Fibroblast of lung (primary cell): ENCODE results near the gene SPATA21. TPM values are rescaled to one million over a fixed set of nuclear protein-coding genes. Genes with fewer than 3 reads are reported as not detected.
"Not testable (repeated sequence)": the region's sequence is repeated elsewhere in the genome, so short reads cannot be mapped to it uniquely, and the experiment has no call there.

Source experiments
- DNase-seq, 2 donors: peaks; one replicate each; pipeline versions ENCODE4 v3.0.0 to v3.0.0-alpha.2; 2010; ENCODE audit warnings: low read depth in 2 of 2
- H2AFZ ChIP-seq: 2 replicates; pipeline ENCODE4 v1.5.1; 2012; ENCODE audit warnings: low read length, control low read depth, inconsistent platforms
- H3K27ac ChIP-seq: 2 replicates; pipeline ENCODE4 v1.5.1; 2011; ENCODE audit warnings: low read length, control low read depth; ENCODE audit not compliant: insufficient read depth
- H3K27me3 ChIP-seq: 2 replicates; pipeline ENCODE4 v1.5.1; 2011; ENCODE audit warnings: mild to moderate bottlenecking, low read length; ENCODE audit not compliant: control insufficient read depth, insufficient read depth
- H3K36me3 ChIP-seq: 2 replicates; pipeline ENCODE4 v1.5.1; 2011; ENCODE audit warnings: low read length; ENCODE audit not compliant: control insufficient read depth, insufficient read depth
- H3K4me1 ChIP-seq: 2 replicates; pipeline ENCODE4 v1.5.1; 2011; ENCODE audit warnings: low read length; ENCODE audit not compliant: control insufficient read depth, insufficient read depth; ENCODE audit errors: extremely low read depth
- H3K4me2 ChIP-seq: 2 replicates; pipeline ENCODE4 v1.5.1; 2011; ENCODE audit warnings: low read length, control low read depth; ENCODE audit not compliant: insufficient read depth; ENCODE audit errors: extremely low read depth
- H3K4me3 ChIP-seq, 4 experiments: fragments of 200-600 bp in 1 of 4; sonication (generic) in 1 of 4; replicated peaks in 1 of 4; 2 replicates each; pipeline ENCODE4 v1.5.1; 2011 to 2016; ENCODE audit warnings: low read length in 4 of 4, low read depth in 3 of 4, mild to moderate bottlenecking in 3 of 4, control low read depth in 2 of 4, inconsistent platforms in 1 of 4, mixed read lengths in 1 of 4; ENCODE audit not compliant: insufficient read depth in 1 of 4; ENCODE audit errors: control extremely low read depth in 1 of 4
- H3K79me2 ChIP-seq: 2 replicates; pipeline ENCODE4 v1.5.1; 2012; ENCODE audit warnings: mild to moderate bottlenecking, low read length, inconsistent platforms; ENCODE audit not compliant: control insufficient read depth, insufficient read depth
- H3K9ac ChIP-seq: 2 replicates; pipeline ENCODE4 v1.5.1; 2011; ENCODE audit warnings: mild to moderate bottlenecking, low read length, control low read depth; ENCODE audit not compliant: insufficient read depth
- H3K9me3 ChIP-seq: 2 replicates; pipeline ENCODE4 v1.5.1; 2012; ENCODE audit warnings: low read depth, low read length; ENCODE audit not compliant: control insufficient read depth, insufficient read depth
- H4K20me1 ChIP-seq: 2 replicates; pipeline ENCODE4 v1.5.1; 2011; ENCODE audit warnings: low read length; ENCODE audit not compliant: control insufficient read depth, insufficient read depth; ENCODE audit errors: extremely low read depth
- EZH2 ChIP-seq: IDR thresholded peaks from 2 replicates; pipeline ENCODE4 v1.5.1; 2012; ENCODE audit warnings: low read length, control low read depth, mild to moderate bottlenecking; ENCODE audit errors: missing control alignments
- polyA plus RNA-seq, 2 donors: library from polyadenylated mRNA; depleted of rRNA in 1 of 2; stranded (reverse) in 1 of 2; unstranded in 1 of 2; fragments of >200 nt; gene quantifications; 2 replicates each; pipeline ENCODE4 v1.2.1, GENCODE V29; 2011 to 2012; ENCODE audit warnings: missing spikeins in 1 of 2
- total RNA-seq: library from RNA; depleted of rRNA; stranded (reverse); fragments of >200 nt; gene quantifications from 2 replicates; pipeline ENCODE4 v1.2.1, GENCODE V29; 2014
- TF ChIP-seq, protein P1 (sequence below), 2 donors: IDR thresholded peaks in 1 of 2; conservative IDR thresholded peaks in 1 of 2; 1 replicate in 1 of 2; 2 replicates in 1 of 2; pipeline ENCODE4 v1.5.1; 2011 to 2012; ENCODE audit warnings: low read length in 2 of 2, control low read depth in 1 of 2, inconsistent platforms in 1 of 2, low read depth in 1 of 2, mild to moderate bottlenecking in 1 of 2

The SPATA21 gene
- total and polyA plus RNA-seq, 2 donors (not counting 1 experiment from before 2014, with no cell fraction given), result not detected

DNA sequence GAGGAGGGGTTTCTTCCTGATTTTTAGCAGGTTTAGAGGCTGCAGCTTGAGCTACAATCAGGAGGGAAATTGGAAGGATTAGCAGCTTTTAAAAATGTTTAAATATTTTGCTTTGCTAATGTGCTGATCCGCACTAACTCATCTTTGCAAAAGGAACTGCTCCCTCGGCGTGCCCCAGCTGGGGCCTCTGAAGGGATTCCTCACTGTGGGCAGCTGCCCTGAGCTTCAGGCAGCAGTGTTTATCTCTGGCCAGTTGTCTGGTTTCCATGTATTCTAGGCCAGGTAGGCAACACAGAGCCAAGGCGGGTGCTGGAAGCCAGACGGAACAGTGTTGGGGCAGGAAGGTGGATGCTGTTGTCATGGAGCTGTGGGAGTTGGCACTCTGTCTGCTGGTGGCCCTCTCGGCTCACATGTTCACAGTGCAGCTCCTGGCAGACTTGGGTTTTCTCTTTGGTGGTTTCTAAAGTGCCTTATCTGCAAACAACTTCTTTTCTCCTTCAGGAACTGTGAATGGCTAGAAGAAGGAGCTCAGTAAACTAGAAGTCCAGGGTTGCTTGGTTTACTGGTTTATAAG is 22.2 kb upstream of the SPATA21 start:
- H3K36me3 ChIP-seq, result peaks cover 20% of the 10 kb centered on the region

DNA sequence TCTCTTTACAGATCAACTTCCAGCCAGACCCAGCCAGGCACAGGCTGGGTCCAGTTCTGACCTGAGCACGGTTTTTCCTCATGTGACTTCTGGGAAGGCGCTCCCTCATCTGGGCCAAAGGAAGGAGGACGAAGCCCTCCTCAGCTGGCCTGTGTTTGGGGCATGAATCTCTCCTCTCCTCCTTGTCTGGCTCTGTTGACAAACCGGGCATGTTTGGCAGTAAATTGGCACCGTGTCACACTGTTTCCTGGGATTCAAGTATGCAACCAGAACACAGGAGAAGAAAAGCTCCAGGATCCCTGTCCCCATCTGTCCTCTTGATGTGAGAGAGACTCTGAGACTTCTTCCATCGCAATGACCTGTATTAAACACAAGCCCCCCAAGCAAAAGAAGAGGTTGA is 21.6 kb upstream of the SPATA21 start:
- H3K4me1 ChIP-seq, result no peaks in the 10 kb centered on the region
- H3K79me2 ChIP-seq, result no peaks in the 10 kb centered on the region
- H3K36me3 ChIP-seq, result peaks cover 20% of the 10 kb centered on the region
- H3K4me2 ChIP-seq, result no peak overlapping the region
- no peak overlapping the region for H3K9ac ChIP-seq
- TF ChIP-seq EZH2, result no peak
- TF ChIP-seq, protein P1, sequence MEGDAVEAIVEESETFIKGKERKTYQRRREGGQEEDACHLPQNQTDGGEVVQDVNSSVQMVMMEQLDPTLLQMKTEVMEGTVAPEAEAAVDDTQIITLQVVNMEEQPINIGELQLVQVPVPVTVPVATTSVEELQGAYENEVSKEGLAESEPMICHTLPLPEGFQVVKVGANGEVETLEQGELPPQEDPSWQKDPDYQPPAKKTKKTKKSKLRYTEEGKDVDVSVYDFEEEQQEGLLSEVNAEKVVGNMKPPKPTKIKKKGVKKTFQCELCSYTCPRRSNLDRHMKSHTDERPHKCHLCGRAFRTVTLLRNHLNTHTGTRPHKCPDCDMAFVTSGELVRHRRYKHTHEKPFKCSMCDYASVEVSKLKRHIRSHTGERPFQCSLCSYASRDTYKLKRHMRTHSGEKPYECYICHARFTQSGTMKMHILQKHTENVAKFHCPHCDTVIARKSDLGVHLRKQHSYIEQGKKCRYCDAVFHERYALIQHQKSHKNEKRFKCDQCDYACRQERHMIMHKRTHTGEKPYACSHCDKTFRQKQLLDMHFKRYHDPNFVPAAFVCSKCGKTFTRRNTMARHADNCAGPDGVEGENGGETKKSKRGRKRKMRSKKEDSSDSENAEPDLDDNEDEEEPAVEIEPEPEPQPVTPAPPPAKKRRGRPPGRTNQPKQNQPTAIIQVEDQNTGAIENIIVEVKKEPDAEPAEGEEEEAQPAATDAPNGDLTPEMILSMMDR (conservative IDR thresholded peaks at IDR 0.05 in 1 of 2, IDR thresholded peaks at IDR 0.05 in 1 of 2; ENCODE audit: low read depth in 1 of 2, low read length in 2 of 2), result no peak
- H3K27me3 ChIP-seq, result no peaks in the 10 kb centered on the region
- no peak overlapping the region for H3K4me3 ChIP-seq
- no peaks in the 10 kb centered on the region for H3K9me3 ChIP-seq
- no peak overlapping the region for H3K27ac ChIP-seq
- no peaks in the 10 kb centered on the region for H4K20me1 ChIP-seq
- H2AFZ ChIP-seq, result no peak overlapping the region
- no peak for DNase-seq

More for the DNA sequence above, 22.2 kb upstream of the SPATA21 start:
- Histone ChIP-seq H3K4me3 (no peak overlapping the region), H3K27me3 (no peaks in the 10 kb centered on the region), H3K4me2 (no peak overlapping the region), H4K20me1 (no peaks in the 10 kb centered on the region), H3K9ac (no peak overlapping the region), H3K27ac (no peak overlapping the region), H3K9me3 (no peaks in the 10 kb centered on the region), H2AFZ (no peak overlapping the region), H3K79me2 (no peaks in the 10 kb centered on the region), H3K4me1 (no peaks in the 10 kb centered on the region)
- TF ChIP-seq EZH2, result no peak
- TF ChIP-seq, protein P1 (conservative IDR thresholded peaks at IDR 0.05 in 1 of 2, IDR thresholded peaks at IDR 0.05 in 1 of 2; ENCODE audit: low read depth in 1 of 2, low read length in 2 of 2), result no peak
- no peak for DNase-seq

DNA sequence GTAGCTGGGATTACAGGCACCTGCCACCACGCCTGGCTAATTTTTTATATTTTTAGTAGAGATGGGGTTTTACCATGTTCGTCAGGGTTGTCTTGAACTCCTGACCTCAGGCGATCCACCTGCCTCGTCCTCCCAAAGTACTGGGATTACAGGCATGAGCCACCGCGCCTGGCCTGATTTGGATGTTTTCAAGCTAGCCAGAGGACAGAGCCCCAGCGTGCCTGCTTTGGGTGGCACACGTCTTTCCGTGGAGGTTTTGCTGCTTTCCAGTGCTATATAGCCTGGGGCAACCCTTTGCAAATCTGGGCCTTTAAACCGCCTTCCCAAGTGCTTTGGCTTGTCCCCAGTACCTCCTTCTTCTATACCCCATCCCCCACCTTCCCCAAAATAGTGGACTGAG is 18.9 kb upstream of the SPATA21 start:
- H4K20me1 ChIP-seq, H3K9ac ChIP-seq, H3K4me1 ChIP-seq, H3K4me2 ChIP-seq, H3K9me3 ChIP-seq, H3K79me2 ChIP-seq, H2AFZ ChIP-seq, H3K27me3 ChIP-seq, DNase-seq, H3K4me3 ChIP-seq, H3K27ac ChIP-seq: not testable (repeated sequence)
- peaks cover 18% of the 10 kb centered on the region for H3K36me3 ChIP-seq

DNA sequence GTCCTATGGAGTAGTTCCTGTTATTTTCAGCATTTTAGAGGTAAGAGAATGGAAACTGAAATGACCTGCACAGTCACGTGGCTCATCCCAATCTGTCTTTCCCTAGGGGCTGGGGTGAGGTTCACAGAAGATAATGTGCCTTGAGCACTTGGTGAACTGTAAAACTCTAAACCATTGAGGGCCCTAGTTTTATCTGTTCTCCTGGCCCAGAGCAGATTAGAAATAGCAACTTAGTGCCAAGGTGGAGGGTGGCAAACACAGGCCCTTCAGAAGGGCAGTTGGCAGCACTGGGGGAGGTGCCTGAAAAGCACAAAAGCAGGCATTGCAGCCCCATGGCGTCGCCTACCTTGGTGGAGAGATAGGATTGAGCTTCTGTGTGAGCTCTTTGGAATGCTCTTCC is 17.7 kb upstream of the SPATA21 start:
- not testable (repeated sequence) for H3K4me2 ChIP-seq, H4K20me1 ChIP-seq, DNase-seq, H3K79me2 ChIP-seq, H3K27me3 ChIP-seq, H3K9ac ChIP-seq, H3K4me1 ChIP-seq, H3K4me3 ChIP-seq, H3K27ac ChIP-seq, H3K9me3 ChIP-seq, H2AFZ ChIP-seq
- peaks cover 20% of the 10 kb centered on the region for H3K36me3 ChIP-seq
